C4-2B (cell line): ENCODE data around the gene SERP2.

ENCODE experiments used
- H3K27ac ChIP-seq: fragments of 450-650 bp; 2 replicates; pipeline ENCODE4 v1.5.1; 2017
- CTCF ChIP-seq: fragments of 450-650 bp; conservative IDR thresholded peaks from 2 replicates; pipeline ENCODE4 v1.5.1; 2017; ENCODE audit warnings: mild to moderate bottlenecking
- ZFX ChIP-seq: fragments of 450-650 bp; IDR thresholded peaks from 2 replicates; pipeline ENCODE4 v1.6.1; 2017

Gene SERP2

GRCh38 chr13:44420376-44421220, 47.0 kb downstream of the SERP2 start:
- TF ChIP-seq ZFX (no peak), CTCF (no peak)
- H3K27ac ChIP-seq = no peak overlapping the region

GRCh38 chr13:44421853-44422525, 48.4 kb downstream of the SERP2 start:
- H3K27ac ChIP-seq = no peak overlapping the region
- TF ChIP-seq ZFX = no peak
- TF ChIP-seq CTCF = no peak

GRCh38 chr13:44422755-44423643, 49.4 kb downstream of the SERP2 start:
- no peak overlapping the region for H3K27ac ChIP-seq
- TF ChIP-seq ZFX = no peak
- no peak for TF ChIP-seq CTCF

- TF ChIP-seq CTCF = no peak
- TF ChIP-seq ZFX = no peak
- H3K27ac ChIP-seq = no peak overlapping the region
Observed at GRCh38 chr13:44423824-44424223, 50.2 kb downstream of the SERP2 start.

GRCh38 chr13:44425041-44425814, 51.6 kb downstream of the SERP2 start:
- no peak overlapping the region for H3K27ac ChIP-seq
- no peak for TF ChIP-seq ZFX

GRCh38 chr13:44425815-44426078, 52.1 kb downstream of the SERP2 start:
- TF ChIP-seq ZFX (no peak), CTCF (no peak)

GRCh38 chr13:44426461-44426860, 52.8 kb downstream of the SERP2 start:
- TF ChIP-seq CTCF (no peak), ZFX (no peak)
- no peak overlapping the region for H3K27ac ChIP-seq

More at GRCh38 chr13:44425815-44426078, 52.1 kb downstream of the SERP2 start:
- H3K27ac ChIP-seq = no peak overlapping the region
